Progenitor cell of endocrine pancreas (in vitro differentiated cells): ENCODE results near the gene ETV7. TPM values are rescaled to one million over a fixed set of nuclear protein-coding genes. Genes with fewer than 3 reads are reported as not detected.

Experiments
- DNase-seq: peaks from one replicate; pipeline ENCODE4 v3.0.0; 2021; ENCODE audit warnings: low spot score; ENCODE audit not compliant: unreplicated experiment
- H3K27ac Mint-ChIP-seq: 2 replicates; pipeline ENCODE4 v1.8.0; 2021; ENCODE audit warnings: mild to moderate bottlenecking, moderate library complexity, mixed read lengths
- H3K27me3 Mint-ChIP-seq: 2 replicates; pipeline ENCODE4 v1.8.0; 2021; ENCODE audit warnings: mixed read lengths
- H3K36me3 Mint-ChIP-seq: 2 replicates; pipeline ENCODE4 v1.8.0; 2022; ENCODE audit warnings: mixed read lengths; ENCODE audit not compliant: insufficient read depth
- H3K4me1 Mint-ChIP-seq: 2 replicates; pipeline ENCODE4 v1.8.0; 2021; ENCODE audit warnings: low read depth, mixed read lengths
- H3K4me3 Mint-ChIP-seq: 2 replicates; pipeline ENCODE4 v1.8.0; 2021; ENCODE audit warnings: low read depth, mild to moderate bottlenecking, moderate library complexity, mixed read lengths
- H3K9me3 Mint-ChIP-seq: 2 replicates; pipeline ENCODE4 v1.8.0; 2021; ENCODE audit warnings: low read depth, mixed read lengths
- CTCF ChIP-seq: fragments of 200-600 bp; sonication (generic); IDR thresholded peaks from one replicate; pipeline ENCODE4 v1.5.0; 2021; ENCODE audit warnings: antibody characterized with exemption, mild to moderate bottlenecking; ENCODE audit not compliant: unreplicated experiment
- total RNA-seq: library from RNA; stranded (reverse); gene quantifications from 2 replicates; pipeline ENCODE4 v1.2.1, GENCODE V29; 2021

Gene ETV7
- total RNA-seq, 1 donor from 2014 or later, result not detected

- H3K4me1 Mint-ChIP-seq, result peaks cover 6% of the 10 kb centered on the region
- no peak for TF ChIP-seq CTCF
- no peaks in the 10 kb centered on the region for H3K9me3 Mint-ChIP-seq
- H3K27ac Mint-ChIP-seq, result no peak overlapping the region
- peaks cover 4% of the 10 kb centered on the region for H3K27me3 Mint-ChIP-seq
- no peak overlapping the region for H3K4me3 Mint-ChIP-seq
- no peaks in the 10 kb centered on the region for H3K36me3 Mint-ChIP-seq
- no peak for DNase-seq
Observed at GRCh38 chr6:36318690-36319435, 68.6 kb downstream of the ETV7 start.

GRCh38 chr6:36317623-36318022, 69.8 kb downstream of the ETV7 start:
- Mint-ChIP-seq H3K4me1 (peaks cover 6% of the 10 kb centered on the region), H3K27ac (no peak overlapping the region), H3K27me3 (peaks cover 4% of the 10 kb centered on the region), H3K4me3 (no peak overlapping the region), H3K9me3 (no peaks in the 10 kb centered on the region), H3K36me3 (no peaks in the 10 kb centered on the region)
- DNase-seq, result no peak
- TF ChIP-seq CTCF, result no peak

Other genes starting within 250 kb of the ETV7 start
- gene BRPF3, start 190.9 kb downstream of the ETV7 start, total RNA-seq, result 65.8 and 73.1 TPM in 2 replicates
- not detected in 2 replicates for gene PNPLA1, start 117.6 kb downstream of the ETV7 start, total RNA-seq
- gene BNIP5, start 50.8 kb downstream of the ETV7 start, total RNA-seq, result 0.07 and 0.10 TPM in 2 replicates
- not detected in 2 replicates for gene PXT1, start 55.2 kb upstream of the ETV7 start, total RNA-seq
- gene KCTD20, start 55.3 kb upstream of the ETV7 start, total RNA-seq, result 26.3 and 27.0 TPM in 2 replicates
- gene STK38, start 159.8 kb upstream of the ETV7 start, total RNA-seq, result 46.9 and 47.2 TPM in 2 replicates
- gene SRSF3, start 206.7 kb upstream of the ETV7 start, total RNA-seq, result 427 and 442 TPM in 2 replicates